Vagina (tissue), 2 donors: ENCODE results near the gene CACNA1C.

ENCODE experiments used
- CTCF ChIP-seq, 3 experiments: fragments of 450-650 bp in 2 of 3; fragments of 200-600 bp in 1 of 3; sonication (generic) in 1 of 3; IDR thresholded peaks; one replicate each; pipeline ENCODE4 v1.5.1; 2017 to 2019; ENCODE audit warnings: antibody characterized with exemption in 3 of 3, mild to moderate bottlenecking in 2 of 3, moderate library complexity in 2 of 3
- POLR2A ChIP-seq, 2 donors: fragments of 450-650 bp; IDR thresholded peaks; one replicate each; pipeline ENCODE4 v1.6.1; 2017; ENCODE audit warnings: antibody characterized with exemption in 2 of 2, mild to moderate bottlenecking in 2 of 2, moderate library complexity in 2 of 2

- TF ChIP-seq CTCF (IDR thresholded peaks at IDR 0.05), result no peak
- no peak for TF ChIP-seq POLR2A (IDR thresholded peaks at IDR 0.05)
Observed at GRCh38 chr12:2115101-2115845, 62.5 kb downstream of the CACNA1C start.
